GM18868 (cell line): ENCODE results near the gene DLGAP4.

ENCODE experiments used
- ATAC-seq: cut with Tn5 transposase; IDR thresholded peaks from one replicate; pipeline ENCODE4 v1.9.1; 2021; ENCODE audit warnings: mild to moderate bottlenecking, moderate library complexity; ENCODE audit not compliant: unreplicated experiment

The DLGAP4 gene

GRCh38 chr20:36525620-36526365, 219.7 kb downstream of the DLGAP4 start:
- ATAC-seq, result no peak

- ATAC-seq, result no peak
Measured at GRCh38 chr20:36526521-36527011, 220.4 kb downstream of the DLGAP4 start.

- no peak for ATAC-seq
Measured at GRCh38 chr20:36527331-36528125, 221.4 kb downstream of the DLGAP4 start.

- no peak for ATAC-seq
Measured at GRCh38 chr20:36528176-36528874, 222.2 kb downstream of the DLGAP4 start.

GRCh38 chr20:36528875-36529417, 222.8 kb downstream of the DLGAP4 start:
- ATAC-seq, result no peak

- no peak for ATAC-seq
Measured at GRCh38 chr20:36532388-36532787, 226.2 kb downstream of the DLGAP4 start.

- ATAC-seq, result no peak
Measured at GRCh38 chr20:36532822-36533221, 226.7 kb downstream of the DLGAP4 start.

GRCh38 chr20:36538026-36538722, 232.0 kb downstream of the DLGAP4 start:
- ATAC-seq, result no peak

GRCh38 chr20:36540551-36541211, 234.5 kb downstream of the DLGAP4 start:
- ATAC-seq, result no peak

- no peak for ATAC-seq
Measured at GRCh38 chr20:36541227-36541767, 235.2 kb downstream of the DLGAP4 start, which contains the start of gene MYL9. Gene MYL9, plus strand, starts transcription at chr20:36541519. Its CDS starts 3,366 bp downstream, at chr20:36544885.

- no peak for ATAC-seq
Measured at GRCh38 chr20:36541768-36542488, 235.8 kb downstream of the DLGAP4 start.

- no peak for ATAC-seq
Measured at GRCh38 chr20:36542516-36543183, 236.5 kb downstream of the DLGAP4 start.

GRCh38 chr20:36543184-36544133, 237.3 kb downstream of the DLGAP4 start:
- no peak for ATAC-seq

GRCh38 chr20:36544134-36545018, 238.2 kb downstream of the DLGAP4 start:
- ATAC-seq, result no peak

GRCh38 chr20:36546111-36546736, 240.1 kb downstream of the DLGAP4 start:
- ATAC-seq, result no peak
